Stimulated activated CD8-positive, alpha-beta memory T cell treated with anti-CD3 and anti-CD28 coated beads, Interleukin-12 subunit alpha, Interleukin-12 subunit beta, amount 100 ng/mL, for 24 hours (primary cell): ENCODE measurements around the gene OTOP2.
"Not testable (repeated sequence)": the region's sequence is repeated elsewhere in the genome, so short reads cannot be mapped to it uniquely, and the experiment has no call there.

Source experiments
- DNase-seq: peaks from one replicate; pipeline ENCODE4 v3.0.0-alpha.2; 2020; ENCODE audit errors: extremely low read depth

Gene OTOP2

DNA sequence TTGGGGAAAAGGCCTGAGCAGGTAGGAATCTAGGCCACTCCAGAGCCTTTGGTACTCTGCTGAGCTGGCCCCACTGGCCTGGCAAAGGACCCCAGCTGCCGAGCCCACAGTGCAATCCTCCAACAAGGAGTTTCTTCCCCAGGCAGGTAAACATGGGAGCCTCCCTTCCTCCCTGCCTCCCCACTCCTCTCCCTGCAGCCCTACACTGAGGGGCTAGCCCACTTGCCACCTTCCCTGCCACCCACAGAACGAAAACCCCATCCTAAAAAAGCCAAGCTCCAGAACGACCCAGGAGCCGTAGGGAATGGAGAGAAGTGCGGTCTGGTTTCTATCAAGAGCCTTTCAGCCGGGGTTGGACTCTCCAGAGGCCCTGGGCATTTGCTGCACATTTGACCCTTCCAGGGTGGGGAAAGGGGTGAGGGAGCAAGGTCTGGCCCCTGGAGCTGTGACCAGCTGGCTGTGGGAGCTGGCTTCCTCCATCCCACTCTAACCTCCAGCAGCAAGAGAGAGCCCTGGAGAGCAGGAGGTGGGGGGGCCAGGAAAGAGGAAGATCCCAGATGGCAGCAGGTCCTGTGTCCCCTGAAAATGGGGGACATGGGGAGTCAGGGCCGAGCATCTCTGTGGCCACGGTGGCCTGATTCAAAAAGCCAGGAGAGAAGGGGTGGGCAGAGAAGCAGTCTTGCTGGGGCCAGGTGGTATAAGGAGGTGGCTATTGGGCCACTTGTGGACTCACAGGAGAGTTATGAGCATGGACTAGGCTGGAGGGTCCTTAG lies 47.2 kb downstream of the OTOP2 start:
- DNase-seq, result no peak

DNA sequence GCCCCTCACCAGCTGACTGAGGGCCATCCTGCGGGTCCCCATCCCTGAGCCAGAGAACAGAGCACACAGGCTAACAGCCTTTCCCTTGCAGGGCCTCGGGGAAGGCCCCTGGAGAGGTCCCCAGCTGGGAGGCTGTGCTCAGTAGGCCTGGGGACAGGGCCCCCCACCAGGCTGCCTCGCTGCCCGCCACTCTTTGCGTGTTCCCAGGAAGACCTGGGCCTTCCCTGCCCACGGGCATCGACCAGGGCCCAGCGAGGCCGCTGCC lies 47.7 kb downstream of the OTOP2 start:
- DNase-seq, result no peak

DNA sequence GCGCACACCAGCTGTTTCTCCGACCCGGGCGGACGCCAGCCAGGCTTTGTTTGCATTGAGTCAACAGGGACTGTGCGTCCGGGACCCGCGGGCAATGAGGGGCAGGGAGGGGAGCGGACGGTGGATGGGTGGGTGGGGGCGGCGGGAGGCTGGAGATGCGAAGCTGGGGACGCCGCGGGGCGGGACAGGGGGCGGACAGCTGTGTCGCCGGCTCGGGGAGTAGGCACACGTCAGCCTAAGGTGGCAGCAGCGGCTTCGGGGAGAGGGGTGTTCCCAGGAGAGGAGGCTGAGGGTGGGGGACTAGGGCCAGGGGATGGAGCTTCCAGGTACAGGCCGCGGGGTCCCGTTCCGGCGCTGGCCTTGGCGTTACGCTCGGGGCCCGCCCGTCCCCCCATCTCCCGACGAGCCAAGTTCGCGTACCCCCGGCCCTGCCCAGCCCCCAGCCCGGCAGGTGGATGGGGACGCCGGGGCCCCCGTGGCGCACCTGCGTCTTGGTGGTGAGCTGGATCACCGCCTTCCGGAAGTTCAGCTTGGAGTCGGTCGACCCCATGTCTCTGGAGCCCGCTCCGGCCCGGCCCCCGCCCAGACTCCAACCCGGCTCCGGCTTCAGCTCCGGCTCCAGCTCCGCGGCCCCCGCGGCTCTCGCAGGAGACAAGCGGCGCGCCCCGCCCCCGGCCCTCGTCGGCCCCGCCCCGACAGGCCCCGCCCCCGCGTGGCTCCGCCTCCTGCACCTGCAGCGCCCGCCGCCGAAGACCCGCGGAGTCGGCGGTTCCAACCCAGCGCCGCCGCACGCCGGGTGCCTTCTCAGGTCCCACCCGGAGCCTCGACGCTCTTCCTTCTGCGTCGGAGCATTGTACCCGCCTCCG lies 48.3 kb downstream of the OTOP2 start, which contains the start of gene HID1:
Gene HID1, minus strand, starts transcription at position 653 of the 866 bp plus-strand sequence. Its CDS starts 103 bp downstream, at position 550.
- peak; percentile 44 for DNase-seq

DNA sequence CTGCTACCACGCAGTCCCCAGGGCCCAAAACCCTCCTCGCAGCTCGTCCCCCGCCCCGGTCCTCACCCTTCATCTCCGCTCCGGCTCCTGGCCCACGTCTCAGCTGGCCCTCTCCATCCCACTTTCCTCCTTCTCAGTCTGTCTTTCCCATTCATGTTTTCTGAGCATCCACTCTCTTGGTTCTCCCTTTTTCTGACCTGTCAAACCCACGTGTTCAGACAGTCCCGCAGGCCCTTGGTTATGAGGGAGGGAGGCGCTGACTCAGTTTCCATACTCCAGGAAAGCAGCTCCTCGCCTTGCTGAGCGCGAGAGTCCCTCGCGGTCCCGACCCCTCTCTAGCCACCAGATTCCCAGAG lies 48.9 kb downstream of the OTOP2 start:
- DNase-seq, result no peak

DNA sequence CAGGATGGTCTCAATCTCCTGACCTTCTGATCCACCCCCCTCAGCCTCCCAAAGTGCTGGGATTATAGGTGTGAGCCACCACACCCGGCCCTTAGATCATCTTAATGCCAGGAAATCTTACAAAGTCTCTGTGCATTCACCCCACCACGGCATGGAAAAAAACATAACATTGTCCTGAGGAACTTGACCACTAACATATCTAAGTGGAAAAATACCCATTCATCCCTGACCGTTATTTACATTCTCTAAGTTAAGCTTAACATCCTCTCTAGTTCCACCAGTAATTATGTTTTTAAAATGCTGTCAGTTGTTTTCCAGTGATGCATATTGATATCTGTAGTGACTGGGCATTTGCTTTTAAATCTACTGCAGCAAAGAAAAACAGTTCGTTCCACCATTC lies 51.9 kb downstream of the OTOP2 start:
- DNase-seq, result no peak

DNA sequence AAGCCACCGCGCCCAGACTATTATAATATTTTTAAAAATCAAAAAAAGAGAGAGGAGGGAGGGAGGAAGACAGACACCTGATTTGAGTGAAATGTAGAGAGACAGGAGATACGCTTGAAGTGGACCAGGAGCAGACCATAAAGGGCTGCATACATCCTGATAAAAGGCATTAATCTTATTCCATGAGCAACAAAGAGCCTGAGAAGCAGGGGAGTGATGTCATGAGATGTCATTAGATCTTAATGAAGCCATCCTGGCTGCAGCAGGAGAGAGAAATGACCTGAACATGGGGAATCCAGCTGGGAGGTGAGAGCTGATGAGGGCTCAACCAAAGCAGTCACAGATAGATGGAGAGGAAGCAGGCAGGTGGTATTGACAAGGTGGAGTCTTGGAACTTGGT lies 53.7 kb downstream of the OTOP2 start:
- DNase-seq, result no peak

DNA sequence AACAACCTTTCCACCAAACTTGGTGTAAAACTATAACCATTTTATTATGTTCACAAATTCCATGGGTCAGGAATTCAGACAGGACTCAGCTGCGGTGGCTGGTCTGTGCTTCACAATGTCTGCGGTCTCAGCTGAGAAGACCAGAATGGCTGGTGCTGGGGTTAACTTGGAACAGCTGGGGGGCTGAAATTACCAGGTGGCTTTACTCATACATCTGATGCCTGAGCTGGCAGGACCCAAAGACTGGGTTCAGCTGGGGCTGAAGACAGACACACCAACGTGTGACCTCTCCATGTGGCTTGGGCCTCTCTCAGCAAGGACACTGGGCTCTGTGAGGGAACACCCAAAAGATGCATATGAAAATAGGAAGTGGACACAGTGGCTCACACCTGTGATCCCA lies 54.2 kb downstream of the OTOP2 start:
- DNase-seq, result no peak

DNA sequence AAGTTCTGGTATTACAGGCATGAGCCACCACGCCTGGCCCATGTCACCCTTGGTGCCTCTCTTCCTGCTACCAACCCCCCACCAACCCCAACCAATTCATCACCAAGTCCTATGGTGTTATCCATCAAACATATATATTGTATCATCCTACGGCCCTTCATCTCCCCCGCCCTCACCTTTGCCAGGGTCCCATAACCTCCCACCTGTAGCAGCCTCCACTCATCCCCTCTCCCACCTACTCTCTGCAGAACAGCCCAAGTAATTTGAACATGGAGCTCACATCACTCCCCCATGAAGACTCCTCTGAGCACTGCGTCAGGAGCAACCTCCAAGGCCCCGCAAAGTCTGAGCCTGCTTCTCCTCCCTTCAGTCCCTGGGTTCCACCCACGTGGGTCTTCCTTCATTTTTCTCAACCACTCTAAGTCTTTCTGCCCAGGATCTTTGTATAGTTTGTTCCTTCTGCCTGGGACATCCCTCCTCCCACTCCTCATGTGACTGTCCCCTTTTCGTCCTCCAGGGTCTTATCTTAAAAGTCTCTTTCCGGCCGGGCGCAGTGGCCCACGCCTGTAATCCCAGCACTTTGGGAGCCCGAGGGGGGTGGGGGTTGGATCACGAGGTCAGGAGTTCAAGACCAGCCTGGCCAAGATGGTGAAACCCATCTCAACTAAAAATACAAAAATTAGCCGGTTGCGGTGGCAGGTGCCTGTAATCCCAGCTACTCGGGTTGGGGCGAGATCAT lies 55.5 kb downstream of the OTOP2 start:
- DNase-seq, result no peak

DNA sequence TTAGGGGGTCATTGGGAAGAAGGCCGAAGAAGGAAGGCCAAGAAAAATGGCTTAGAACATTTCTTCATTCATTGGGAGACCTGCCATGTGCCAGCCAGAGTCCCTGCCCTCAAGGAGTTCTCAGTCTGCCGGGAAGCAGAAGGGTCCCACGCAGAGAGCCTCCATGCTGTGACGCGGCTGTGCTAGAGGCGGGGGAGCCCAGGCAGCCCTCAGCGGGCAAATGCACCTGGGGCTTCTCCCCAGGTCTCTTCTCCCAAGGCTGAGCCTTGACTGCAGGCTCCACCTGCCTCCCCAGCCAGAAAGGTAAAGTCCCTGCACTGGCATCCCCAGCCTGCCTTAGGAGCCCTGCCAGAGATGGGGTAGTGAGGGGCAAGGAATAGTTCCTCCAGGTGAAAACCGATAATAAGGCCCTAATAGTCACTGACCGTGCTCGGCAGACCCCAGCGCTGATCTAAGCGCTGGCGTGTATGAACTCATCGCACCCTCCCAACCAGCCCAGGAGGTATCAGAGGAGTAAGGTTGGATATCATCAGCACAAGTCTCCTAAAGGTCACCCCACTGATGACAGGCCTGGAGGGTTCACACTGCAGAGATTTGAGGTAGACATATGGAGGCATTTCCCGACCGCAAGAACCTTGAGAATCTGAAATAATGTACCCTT lies 57.4 kb downstream of the OTOP2 start:
- DNase-seq, result no peak

DNA sequence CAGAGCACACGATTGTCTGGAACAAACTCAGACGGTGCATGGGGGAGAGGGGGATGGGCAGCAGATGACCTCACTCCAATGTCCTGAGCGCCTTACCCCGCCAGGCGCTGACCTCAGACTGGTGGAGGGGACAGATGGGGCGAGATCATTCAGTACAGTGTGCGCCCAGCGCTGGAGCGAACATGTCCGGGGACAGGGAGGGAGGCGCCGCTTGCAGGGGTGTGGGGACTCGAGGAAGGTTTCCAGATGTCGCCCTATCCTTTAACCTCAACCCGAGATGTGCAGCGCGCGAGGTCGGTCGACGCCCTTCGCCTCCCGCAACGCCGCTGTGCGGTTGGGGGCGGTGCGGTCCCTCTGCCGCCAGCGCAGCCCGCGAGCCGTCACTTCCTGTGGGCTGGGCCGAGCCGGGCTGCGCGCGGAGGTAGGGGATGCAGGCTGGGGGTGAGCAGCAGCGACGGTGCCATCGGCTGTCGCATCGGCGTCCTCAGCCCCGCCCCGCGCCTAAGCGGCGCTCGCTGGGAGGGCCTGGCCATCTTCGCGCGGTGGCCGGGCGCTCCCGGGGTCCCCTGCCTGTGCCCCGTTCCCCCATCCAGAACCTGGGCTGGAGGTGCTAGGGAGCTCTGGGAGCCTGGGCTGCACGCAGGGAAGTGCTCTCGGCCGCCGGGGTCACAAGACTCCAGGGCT lies 58.0 kb downstream of the OTOP2 start:
- DNase-seq, result peak; percentile 52

DNA sequence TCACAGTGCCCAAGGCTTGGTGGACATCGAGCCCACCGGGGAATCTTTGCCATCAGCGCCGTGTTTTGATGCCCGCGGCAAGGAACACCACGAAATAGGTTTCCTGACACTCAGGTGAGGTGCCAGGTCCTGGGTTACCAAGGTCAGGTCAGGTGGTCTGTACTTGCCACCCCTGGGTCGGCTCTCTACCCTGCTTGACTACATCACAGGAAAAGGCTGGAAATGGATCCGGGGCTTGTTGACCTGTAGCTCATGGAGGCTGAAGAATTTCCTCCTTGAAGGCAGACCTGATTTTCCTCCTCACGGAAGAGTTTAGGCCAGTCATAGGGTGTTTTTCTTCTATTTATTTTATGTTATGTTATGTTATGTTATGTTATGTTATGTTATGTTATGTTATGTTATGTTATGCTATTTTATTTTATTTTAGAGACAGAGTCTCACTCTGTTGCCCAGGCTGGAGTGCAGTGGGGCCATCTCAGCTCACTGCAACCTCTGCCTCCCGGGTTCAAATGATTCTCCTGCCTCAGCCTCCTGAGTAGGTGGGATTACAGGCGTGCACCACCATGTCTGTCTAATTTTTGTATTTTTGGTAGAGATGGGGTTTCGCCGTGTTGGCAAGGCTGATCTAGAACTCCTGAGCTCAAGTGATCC lies 58.7 kb downstream of the OTOP2 start:
- not testable (repeated sequence) for DNase-seq
